Hematopoietic multipotent progenitor cell treated with erythropoietin and hydrocortisone succinate and interleukin-3 and kit ligand, for 15 days (in vitro differentiated cells): ENCODE data around the gene UBASH3A.

Source experiments
- DNase-seq: peaks from one replicate; pipeline ENCODE4 v3.0.0-alpha.2; 2015; ENCODE audit warnings: low spot score

UBASH3A gene

DNA sequence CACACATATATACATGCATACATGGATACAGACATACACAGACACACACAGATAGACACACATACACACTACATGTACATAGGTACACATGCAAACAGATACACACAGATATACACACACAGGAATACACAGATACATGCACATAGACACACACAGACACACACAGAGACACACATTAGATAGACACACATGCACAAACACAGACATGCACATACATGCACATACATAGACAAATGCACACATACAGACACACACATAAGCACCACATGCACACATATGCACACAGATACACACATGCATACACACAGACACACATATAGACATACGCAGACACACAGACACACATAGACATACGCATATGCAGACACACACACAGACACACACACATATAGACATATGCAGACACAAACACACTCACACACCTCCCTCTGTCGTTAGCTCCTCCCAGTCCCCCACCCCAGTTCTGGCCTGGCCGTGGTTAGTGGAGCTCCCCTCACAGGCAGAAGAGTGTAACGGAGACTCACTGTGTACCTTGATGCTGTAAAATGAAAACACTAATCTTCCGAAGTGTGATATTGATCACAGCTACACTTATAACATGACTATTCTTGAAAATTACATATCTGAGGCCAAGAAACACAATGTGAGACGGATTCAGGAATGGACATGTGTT is 7.6 kb downstream of the UBASH3A start:
- DNase-seq, result no peak

GRCh38 chr21:42411891-42412635 is 8.4 kb downstream of the UBASH3A start:
- no peak for DNase-seq

DNA sequence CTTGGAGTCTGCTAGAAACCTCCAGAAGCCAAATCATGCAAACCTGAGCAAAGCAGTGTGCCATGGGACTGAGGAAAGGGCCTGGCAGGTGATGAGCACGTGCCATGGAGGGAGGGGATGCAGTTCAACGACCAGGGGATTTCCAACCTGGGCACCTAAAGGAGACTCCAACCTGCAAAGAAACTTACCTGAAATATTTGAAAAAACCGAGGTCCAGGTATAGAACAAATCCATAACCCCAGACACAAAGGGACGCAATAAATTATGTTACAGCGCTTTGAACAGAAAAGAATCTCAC is 8.9 kb downstream of the UBASH3A start:
- DNase-seq, result no peak

DNA sequence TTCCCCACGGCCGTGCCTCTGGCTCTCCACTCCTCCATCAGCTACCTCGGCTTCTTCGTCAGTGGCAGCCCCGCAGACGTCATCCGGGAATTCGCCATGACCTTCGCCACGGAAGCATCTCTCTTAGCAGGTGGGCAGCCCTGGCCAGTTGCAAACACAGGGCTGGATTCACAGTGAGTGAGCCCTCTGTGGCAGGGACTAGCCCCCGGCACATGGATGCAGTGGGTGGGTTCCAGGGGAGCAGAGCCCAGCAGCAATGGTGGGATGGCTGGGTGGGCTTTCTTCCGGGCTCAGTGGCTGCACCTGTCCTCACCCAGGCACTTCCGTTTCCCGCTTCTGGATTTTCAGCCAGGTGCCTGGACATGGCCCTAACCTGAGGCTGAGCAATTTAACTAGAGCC is 9.4 kb downstream of the UBASH3A start:
- DNase-seq, result no peak

DNA sequence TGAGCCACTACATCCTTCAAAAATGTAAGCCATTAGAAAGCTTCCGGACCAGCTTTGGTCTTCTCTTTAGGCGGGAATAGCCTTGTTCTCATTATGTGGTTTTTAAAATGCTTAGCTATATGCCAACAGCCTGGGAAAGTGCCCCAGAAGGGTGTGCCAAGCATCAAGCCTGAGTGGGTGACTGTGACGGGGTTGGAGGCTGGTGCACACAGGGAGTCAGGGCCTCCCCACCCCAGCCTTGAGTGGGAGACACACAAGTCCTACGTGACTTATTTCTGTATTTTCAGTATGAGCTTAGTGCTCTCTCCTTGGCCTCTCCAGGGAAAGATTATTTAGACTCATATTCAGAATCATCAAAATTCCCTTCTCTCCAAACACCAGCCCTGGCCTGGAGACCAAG is 9.8 kb downstream of the UBASH3A start:
- no peak for DNase-seq

GRCh38 chr21:42414066-42414465 is 10.4 kb downstream of the UBASH3A start:
- DNase-seq, result no peak

- DNase-seq, result no peak
These were observed 10.8 kb downstream of the UBASH3A start for GRCh38 chr21:42414553-42414927.

DNA sequence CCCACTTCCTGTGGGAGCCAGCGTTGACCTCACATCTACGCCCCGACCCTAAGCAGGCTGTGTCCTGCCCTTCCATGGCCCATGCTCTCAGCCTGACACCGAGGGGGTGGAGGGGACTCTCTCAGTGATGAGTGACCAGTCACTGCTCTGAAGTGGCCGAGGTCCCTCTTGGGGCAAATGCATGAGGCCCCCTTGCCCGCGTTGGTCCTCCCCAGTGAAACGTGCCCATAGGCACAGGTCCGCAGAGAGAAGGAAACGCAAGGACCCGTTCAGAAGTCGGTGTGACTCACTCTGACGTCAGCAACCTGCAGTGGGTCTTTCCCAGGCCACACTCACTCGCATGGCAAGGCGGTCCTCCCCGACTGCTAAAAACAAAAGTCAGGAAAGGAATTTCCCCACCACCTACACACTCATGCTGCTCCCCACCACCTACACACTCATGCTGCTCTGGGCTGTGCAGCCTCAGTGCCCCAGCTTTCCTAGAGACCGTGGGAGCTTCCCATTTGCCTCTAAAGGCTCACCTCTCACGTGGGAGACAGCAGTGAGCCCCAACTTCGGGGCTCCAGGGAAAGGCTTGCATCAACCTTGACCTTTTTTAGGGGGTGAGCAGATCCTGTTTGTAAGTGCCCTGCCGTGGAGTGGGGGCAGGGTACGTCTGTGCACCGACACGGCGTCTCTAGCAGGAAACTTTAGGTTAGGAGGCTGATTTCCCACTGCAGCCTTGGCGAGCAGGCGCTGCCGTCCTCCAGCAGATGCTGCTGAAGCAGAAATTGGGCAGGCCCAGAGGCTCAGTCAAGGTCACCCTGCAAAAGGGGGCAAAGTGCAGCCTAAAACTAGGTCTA is 11.4 kb downstream of the UBASH3A start:
- DNase-seq, result no peak

GRCh38 chr21:42417533-42417932 is 13.8 kb downstream of the UBASH3A start:
- DNase-seq, result no peak

DNA sequence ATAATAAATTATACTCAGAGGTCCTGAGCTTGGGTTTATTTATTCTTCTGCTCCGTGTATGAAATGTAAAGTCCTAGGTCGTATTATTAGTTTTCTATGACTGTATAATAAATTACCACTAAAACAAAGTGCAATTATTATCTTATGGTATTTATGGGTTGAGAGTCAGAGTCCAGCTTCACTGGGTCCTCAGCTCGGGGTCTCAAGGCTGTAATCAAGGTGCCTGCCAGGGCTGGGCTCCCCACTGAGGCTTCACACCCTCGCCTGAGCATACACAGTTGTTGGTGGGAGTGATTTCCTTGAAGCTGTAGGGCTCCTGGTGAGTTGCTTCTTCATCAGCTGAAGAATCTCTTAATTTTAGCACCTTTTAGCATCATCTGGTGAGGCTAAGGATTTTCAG is 15.2 kb downstream of the UBASH3A start:
- DNase-seq, result no peak

GRCh38 chr21:42419845-42420244 is 16.1 kb downstream of the UBASH3A start:
- no peak for DNase-seq

- DNase-seq, result no peak
These were observed 17.5 kb downstream of the UBASH3A start for GRCh38 chr21:42421018-42421793.

GRCh38 chr21:42423197-42423675 is 19.5 kb downstream of the UBASH3A start:
- DNase-seq, result no peak

GRCh38 chr21:42423685-42424084 is 20.0 kb downstream of the UBASH3A start:
- DNase-seq, result no peak

DNA sequence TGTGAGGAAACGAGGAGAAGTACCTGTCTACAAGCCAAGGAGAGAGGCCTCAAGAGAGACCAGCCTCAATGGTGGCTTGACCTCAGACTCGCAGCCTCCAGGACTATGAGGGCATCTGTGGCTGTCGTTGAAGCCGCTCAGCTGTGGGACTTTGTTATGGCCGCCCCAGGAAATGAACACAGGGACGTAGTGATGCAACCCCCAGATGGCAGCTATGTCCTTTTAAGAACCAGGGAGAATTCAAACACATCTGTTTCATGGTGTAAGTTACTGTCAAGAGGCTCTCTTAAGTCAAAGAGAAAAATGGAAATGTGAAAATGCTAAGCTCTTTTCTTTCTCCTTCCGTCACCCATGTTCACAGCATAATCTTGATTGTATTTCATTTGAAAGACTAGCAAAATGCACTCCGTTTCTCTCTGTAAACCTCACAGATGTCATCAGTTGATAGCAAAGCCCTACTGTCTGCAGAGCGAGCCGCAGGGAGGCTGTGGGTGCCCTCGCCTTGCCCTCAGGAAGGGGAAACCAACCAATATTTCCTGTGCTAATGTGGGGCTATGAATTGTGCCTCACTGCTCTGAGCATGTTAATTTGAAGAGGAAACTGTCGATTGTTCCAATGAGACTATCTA is 21.3 kb downstream of the UBASH3A start:
- DNase-seq, result no peak

DNA sequence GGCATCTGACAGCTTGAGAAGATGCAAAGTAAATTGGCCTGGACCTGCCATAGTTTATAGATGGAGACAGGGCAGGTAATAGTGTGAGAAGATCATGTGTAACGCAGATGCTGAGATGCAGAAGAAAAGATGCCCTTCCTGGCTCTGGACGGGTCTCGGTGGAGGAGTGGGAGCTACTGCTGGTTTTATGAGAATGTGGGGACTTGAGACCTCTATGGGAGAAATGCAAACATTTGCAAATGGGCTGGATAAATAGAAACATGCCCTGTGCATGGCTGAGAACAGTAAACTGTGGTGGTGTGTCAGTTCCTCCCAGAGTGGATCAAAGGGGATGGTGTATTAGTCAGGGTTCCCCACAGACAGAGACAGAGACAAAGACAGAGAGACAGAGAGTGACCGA is 21.9 kb downstream of the UBASH3A start:
- no peak for DNase-seq

DNA sequence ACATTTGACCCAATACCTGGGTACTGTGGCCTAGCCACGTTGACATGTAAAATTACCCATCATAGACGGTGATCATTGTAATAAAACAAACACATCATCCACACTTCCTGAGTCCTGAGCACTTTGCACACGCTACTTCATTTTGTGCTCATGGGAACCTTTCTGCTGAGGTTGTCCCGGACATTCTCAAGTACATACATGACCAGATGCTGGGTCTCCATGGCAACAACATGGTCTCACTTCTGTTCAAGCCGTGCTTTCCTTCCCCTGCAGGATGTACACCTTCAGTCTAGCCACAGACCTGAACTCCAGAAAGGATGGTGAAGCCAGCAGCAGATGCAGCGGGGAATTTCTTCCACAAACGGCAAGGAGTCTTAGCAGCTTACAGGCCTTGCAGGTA is 22.7 kb downstream of the UBASH3A start:
- no peak for DNase-seq

GRCh38 chr21:42426876-42427480 is 23.3 kb downstream of the UBASH3A start:
- no peak for DNase-seq

DNA sequence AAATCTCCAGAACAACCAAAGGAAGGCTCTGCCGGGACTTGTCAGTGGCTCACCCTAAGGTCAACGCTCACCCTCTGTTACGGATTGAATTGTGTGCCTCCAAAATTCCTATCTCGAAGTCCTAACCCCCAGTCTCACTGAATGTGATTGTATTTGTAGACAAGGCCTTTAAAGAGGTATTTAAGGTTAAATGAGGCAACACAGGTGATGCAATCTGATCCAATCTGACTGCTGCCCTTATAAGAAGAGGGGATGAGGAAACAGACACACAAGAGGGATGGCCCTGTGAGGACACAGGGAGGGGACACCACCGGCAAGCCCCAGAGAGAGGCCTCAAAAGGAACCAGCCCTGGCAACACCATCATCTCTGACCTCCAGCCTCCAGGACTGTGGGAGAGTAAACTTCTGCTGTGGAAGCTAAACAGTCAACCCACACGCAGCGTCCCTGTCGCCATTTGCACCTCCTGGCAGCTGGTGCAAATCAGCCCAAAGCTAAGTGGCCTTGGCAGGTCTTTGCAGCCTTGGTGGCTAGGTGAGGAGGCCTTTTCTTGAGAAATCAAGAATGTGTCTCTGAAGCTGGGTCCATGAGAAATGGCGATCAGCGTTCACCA is 24.2 kb downstream of the UBASH3A start:
- no peak for DNase-seq

GRCh38 chr21:42429021-42429420 is 25.3 kb downstream of the UBASH3A start:
- no peak for DNase-seq

- DNase-seq, result no peak
These were observed 26.2 kb downstream of the UBASH3A start for GRCh38 chr21:42429856-42430255.
